CD4-positive, alpha-beta T cell treated with Interferon gamma for 1 hour (primary cell): ENCODE data around the gene TLCD3A.
"Not testable (repeated sequence)": the region's sequence is repeated elsewhere in the genome, so short reads cannot be mapped to it uniquely, and the experiment has no call there.

ENCODE experiments used
- DNase-seq: peaks from one replicate; pipeline ENCODE4 v3.0.0-alpha.2; 2020

TLCD3A gene

DNA sequence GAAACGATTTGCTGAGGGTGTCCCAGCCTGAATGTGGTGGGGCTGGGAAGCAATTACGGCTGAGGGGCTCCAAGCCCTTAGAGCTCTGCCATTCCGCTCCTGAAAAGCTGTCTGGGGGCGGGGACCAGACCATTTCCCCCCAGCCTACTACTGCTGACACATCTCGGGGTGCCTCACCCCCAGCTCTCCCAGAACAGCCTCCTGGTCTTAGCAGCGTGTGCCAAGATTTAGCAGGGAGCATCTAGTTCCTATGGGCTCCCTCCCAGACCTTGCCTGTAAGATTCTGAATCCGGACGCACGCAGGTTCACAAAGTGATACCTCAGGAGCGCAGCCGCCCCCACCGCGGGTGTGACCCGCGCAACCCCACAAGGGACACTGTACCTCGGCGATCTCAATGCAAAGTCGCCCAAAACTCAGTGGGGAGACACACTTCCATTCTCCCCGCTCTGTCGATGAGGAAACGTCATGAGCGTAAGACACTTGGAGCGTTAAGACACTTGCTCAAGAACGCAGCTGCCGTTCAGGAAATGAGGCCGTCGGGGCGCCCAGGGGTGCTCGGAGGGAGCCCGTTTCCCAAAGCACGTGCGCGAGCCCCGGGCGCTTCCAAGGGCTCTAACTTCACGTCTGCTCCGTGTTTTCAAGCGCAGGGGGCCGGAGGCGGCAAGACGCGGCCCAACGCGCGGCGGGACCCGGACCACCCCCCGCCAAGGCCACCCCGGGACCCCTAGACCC lies 19.0 kb downstream of the TLCD3A start:
- DNase-seq = peak; percentile 46

DNA sequence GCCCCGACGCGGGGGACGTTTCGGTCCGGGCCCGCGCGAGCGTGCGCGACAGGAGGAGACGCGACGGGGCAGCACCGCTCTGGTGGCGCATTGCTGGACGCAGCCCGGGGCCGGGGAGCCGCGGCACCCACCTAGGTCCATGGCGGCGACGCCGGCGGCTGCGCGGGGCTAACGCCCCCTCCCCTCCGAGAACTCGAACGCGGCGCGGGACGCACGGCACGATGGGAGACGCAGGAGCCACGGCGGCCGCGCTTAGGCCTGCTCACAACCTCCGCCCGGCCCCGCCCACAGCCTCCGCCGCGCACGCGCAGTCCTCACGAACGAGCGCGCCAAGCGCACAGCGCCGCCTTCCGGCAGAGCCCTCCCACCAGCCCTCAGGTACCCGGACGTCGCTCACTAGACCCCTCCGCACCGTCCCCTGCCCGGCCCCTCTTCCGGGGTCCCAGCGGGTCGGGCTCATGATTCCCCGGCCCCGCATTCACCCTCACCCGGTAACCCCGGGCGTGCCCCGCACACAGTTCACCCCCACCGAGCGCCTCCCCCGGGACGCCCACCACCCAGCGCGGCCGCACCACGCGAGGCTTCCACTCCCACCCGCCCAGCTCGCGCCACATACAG lies 19.7 kb downstream of the TLCD3A start, which contains the start of gene GEMIN4:
Gene GEMIN4 (minus strand): TSS at position 263 of the 618 bp plus-strand sequence. CDS start 122 bp downstream, at position 141.
- DNase-seq = peak; percentile 92

- no peak for DNase-seq
Measured at GRCh38 chr17:752620-753219, 20.3 kb downstream of the TLCD3A start.

GRCh38 chr17:753418-753817 lies 21.0 kb downstream of the TLCD3A start:
- no peak for DNase-seq

DNA sequence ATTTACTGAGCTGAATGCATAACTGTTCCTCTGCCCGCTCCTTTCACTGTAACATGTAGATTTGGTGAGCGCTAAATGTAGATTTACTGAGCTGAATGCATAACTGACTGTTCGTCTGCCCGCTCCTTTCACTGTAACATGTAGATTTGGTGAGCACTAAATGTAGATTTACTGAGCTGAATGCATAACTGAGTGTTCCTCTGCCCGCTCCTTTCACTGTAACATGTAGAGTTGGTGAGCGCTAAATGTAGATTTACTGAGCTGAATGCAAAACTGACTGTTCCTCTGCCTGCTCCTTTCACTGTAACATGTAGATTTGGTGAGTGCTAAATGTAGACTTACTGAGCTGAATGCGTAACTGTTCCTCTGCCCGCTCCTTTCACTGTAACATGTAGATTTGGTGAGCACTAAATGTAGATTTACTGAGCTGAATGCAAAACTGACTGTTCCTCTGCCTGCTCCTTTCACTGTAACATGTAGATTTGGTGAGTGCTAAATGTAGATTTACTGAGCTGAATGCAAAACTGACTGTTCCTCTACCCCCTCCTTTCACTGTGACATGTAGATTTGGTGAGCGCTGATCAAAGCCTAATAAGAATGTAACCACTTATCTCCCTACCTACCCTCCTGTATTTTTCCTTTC lies 23.0 kb downstream of the TLCD3A start:
- not testable (repeated sequence) for DNase-seq

DNA sequence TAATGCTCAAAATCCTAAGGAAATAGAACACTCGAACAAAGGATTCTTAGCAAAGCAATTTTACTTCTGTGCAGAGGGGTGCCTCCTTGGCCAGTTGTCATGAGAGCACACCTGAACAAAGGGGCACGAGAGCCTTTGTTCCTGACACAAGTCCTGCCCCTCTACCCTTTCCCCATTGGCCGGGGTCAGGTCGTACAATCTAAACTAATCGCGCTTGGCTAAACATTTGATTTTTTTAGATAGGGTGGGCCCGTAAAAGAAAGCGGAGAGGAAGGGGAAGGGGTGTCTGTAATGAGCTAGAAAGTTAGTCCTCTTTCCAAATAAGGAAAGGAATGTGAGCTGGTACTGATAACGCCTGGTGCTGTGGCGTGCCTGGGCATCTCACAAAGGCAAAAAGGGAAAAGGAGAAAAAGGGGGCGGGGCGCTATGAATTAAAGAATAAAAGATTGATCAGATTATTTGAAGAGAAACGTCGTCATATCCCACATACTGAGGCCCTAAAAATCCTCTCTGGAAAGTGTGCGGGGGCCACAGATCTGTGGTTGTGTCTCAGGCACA lies 23.7 kb downstream of the TLCD3A start:
- DNase-seq = not testable (repeated sequence)

GRCh38 chr17:759964-760363 lies 27.6 kb downstream of the TLCD3A start:
- DNase-seq = no peak

DNA sequence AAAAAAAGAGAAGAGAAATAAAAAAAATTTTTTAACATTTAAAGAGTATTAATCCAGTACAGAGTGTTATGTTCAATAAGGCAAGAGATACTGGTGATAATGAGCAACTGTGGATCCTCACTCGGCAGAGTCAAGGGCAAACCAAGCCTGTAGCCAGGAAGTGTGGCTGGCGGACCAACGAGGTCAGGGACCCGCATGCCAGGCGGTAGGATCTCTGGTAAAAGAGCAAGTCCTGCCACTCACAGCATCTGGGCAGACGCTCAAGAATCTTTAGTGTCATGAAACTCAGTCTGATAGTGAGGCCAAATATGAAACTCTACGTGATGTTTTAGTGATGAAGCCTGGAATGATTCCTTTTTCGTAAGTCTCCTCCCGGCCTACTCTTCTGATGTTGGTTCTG lies 28.0 kb downstream of the TLCD3A start:
- no peak for DNase-seq

DNA sequence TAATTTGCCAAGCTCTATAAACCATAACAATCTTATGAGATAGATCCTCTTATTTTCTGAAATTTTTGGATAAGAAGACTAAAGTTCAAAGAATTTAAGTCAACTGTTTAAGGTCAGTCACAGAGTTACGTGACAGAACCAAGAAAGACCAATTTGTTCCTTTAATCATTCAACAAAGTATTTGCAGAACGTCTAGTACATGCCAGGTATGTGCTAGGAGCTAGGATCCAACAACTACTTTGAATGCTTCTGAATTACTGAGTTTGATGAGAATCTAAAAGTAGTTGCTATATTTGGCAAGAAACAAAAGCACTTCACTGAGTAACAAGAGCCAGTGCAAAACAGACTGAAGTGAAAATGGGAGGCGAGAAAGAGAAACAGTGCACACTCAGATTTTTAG lies 34.7 kb downstream of the TLCD3A start:
- DNase-seq = no peak

DNA sequence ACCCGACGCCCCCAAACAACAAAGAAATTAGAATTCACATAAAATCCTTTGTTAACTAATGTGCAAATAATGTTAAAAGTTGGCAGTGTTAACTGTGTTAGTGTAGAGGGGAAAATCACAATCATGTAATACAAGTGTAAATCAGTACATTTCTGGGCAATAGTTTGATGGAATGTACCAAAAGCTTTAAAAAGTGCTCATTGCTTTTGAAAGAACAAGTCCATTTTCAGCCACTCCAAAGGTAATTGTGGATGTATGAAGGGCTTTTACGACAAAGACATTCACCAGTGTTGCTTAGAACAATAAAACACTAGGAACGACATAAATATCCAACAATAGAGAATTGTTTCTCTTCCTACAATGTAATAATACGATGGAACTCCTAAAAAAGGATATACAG lies 40.6 kb downstream of the TLCD3A start:
- DNase-seq = no peak

GRCh38 chr17:773467-774312 lies 41.3 kb downstream of the TLCD3A start:
- no peak for DNase-seq

DNA sequence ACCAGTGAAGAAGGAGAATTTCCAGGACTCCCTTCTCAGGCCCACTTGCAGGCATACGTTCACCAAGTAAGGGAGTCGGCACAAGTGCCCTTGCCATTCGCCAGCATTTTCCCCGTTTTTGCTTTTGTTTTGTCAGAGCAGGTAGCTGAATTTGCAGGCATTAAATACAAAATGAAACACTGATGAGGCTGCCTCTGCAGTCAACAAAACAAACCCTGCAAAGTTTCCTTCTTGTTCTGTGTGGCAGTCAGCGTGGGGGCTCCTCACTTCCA lies 41.9 kb downstream of the TLCD3A start:
- DNase-seq = no peak

GRCh38 chr17:778096-778495 lies 45.7 kb downstream of the TLCD3A start:
- no peak for DNase-seq

- peak; percentile 91 for DNase-seq
Measured at GRCh38 chr17:781805-782731, 49.7 kb downstream of the TLCD3A start, which contains the start of the genes GLOD4 and MRM3. TSS of gene GLOD4 (minus strand) at chr17:782280. CDS start at chr17:782255, 25 bp downstream. TSS of gene MRM3 (plus strand) at chr17:782353. CDS start at chr17:782379, 26 bp downstream.

DNA sequence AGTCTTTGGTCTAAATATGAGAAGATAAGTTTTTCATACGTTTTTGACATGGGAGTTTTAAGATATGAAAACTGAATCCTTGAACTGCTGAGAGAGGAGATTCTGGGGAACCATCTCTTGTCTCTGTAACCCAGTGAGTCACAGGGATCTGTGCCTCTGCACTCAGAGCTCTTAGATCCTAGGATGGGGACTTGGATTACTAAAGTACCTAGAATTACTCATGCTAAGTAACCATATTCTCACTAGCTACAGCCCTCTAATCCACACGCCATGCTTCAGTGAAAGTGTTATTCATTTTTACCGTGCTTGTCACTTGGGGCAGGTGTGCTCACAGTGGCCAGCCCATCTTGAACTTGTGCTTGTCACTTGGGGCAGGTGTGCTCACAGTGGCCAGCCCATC lies 51.7 kb downstream of the TLCD3A start:
- DNase-seq = no peak

- DNase-seq = not testable (repeated sequence)
Measured at GRCh38 chr17:785901-786300, 53.5 kb downstream of the TLCD3A start.

GRCh38 chr17:787641-788221 lies 55.3 kb downstream of the TLCD3A start:
- DNase-seq = no peak

- no peak for DNase-seq
Measured at GRCh38 chr17:788551-788950, 56.2 kb downstream of the TLCD3A start.

DNA sequence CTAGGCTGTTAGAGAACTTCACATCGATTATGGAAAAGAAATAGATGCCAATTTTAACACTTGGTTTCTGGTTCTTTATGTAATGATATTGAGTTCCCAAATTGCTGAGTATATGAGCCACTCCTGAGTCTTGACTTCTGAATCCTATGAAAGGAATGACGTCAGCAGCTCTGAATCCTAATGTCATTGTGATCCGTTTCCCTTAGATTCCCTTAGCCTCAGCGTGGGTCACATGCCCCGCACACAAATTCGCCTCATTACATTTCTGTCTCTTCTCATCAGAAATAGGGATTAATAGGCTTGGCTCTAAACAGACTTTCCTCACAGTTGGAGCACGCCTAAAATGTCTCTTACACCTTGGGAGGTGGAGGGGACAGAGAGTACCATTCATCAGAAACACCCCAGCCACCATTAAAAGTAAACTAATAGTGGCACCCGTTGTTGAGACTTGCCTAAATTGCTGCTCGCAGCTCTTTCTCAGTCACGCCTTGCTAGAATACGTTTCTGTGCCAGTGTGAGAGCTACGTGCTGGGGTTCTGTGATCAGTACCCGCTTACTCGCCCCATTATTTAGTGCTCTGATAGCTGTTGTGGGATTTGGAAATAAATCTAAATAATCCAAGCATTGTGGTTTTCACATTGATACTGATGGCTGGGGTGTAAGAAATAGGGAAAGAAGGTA lies 56.9 kb downstream of the TLCD3A start:
- DNase-seq = no peak
